Astrocyte (in vitro differentiated cells and primary cell): ENCODE measurements around the gene BTBD1. TPM values are rescaled to one million over a fixed set of nuclear protein-coding genes. Genes with fewer than 3 reads are reported as not detected.

Experiments used
- DNase-seq: peaks from one replicate; pipeline ENCODE4 v3.0.0-alpha.2; 2010; ENCODE audit warnings: low read depth
- FAIRE-seq: peaks from 2 replicates; lab custom pipeline; 2011; peaks lifted over from hg19 to GRCh38; lab: Jason Lieb, UNC
- H2AFZ ChIP-seq: 2 replicates; pipeline ENCODE4 v1.6.0; 2012; ENCODE audit warnings: low read depth, low read length, inconsistent platforms
- H3K27ac ChIP-seq: 2 replicates; pipeline ENCODE4 v1.5.1; 2011; ENCODE audit warnings: low read depth, low read length, inconsistent platforms
- H3K27me3 ChIP-seq: 2 replicates; pipeline ENCODE4 v1.6.0; 2011; ENCODE audit warnings: low read length, inconsistent platforms; ENCODE audit not compliant: insufficient read depth
- H3K36me3 ChIP-seq: 2 replicates; pipeline ENCODE4 v1.5.1; 2011; ENCODE audit warnings: low read length, inconsistent platforms; ENCODE audit not compliant: insufficient read depth
- H3K4me1 ChIP-seq: 2 replicates; pipeline ENCODE4 v1.5.1; 2011; ENCODE audit warnings: low read length, inconsistent platforms; ENCODE audit not compliant: insufficient read depth
- H3K4me2 ChIP-seq: 2 replicates; pipeline ENCODE4 v1.6.0; 2012; ENCODE audit warnings: low read length, inconsistent platforms
- H3K4me3 ChIP-seq: 2 replicates; pipeline ENCODE4 v1.5.1; 2011; ENCODE audit warnings: low read depth, mild to moderate bottlenecking, low read length, inconsistent platforms; ENCODE audit not compliant: insufficient read depth
- H3K79me2 ChIP-seq: 2 replicates; pipeline ENCODE4 v1.6.0; 2012; ENCODE audit warnings: mild to moderate bottlenecking, low read length, inconsistent platforms; ENCODE audit not compliant: insufficient read depth
- H3K9ac ChIP-seq: 2 replicates; pipeline ENCODE4 v1.6.0; 2012; ENCODE audit warnings: mild to moderate bottlenecking, low read length, inconsistent platforms
- H3K9me3 ChIP-seq: 2 replicates; pipeline ENCODE4 v1.5.1; 2012; ENCODE audit warnings: low read depth, mild to moderate bottlenecking, low read length, inconsistent platforms; ENCODE audit not compliant: insufficient read depth
- H4K20me1 ChIP-seq: 2 replicates; pipeline ENCODE4 v1.6.0; 2012; ENCODE audit warnings: low read length, inconsistent platforms; ENCODE audit not compliant: insufficient read depth
- H3K27ac Mint-ChIP-seq: one replicate; pipeline ENCODE4 v1.8.0; 2021; ENCODE audit warnings: mild to moderate bottlenecking, mixed read lengths; ENCODE audit not compliant: unreplicated experiment
- H3K27me3 Mint-ChIP-seq: one replicate; pipeline ENCODE4 v1.8.0; 2021; ENCODE audit warnings: low read depth, mixed read lengths; ENCODE audit not compliant: unreplicated experiment
- H3K36me3 Mint-ChIP-seq: one replicate; pipeline ENCODE4 v1.8.0; 2021; ENCODE audit warnings: low read depth, mixed read lengths; ENCODE audit not compliant: unreplicated experiment
- H3K4me1 Mint-ChIP-seq: one replicate; pipeline ENCODE4 v1.8.0; 2021; ENCODE audit warnings: low read depth, mixed read lengths; ENCODE audit not compliant: unreplicated experiment
- H3K4me3 Mint-ChIP-seq: one replicate; pipeline ENCODE4 v1.8.0; 2021; ENCODE audit warnings: mild to moderate bottlenecking, moderate library complexity, mixed read lengths; ENCODE audit not compliant: unreplicated experiment
- H3K9me3 Mint-ChIP-seq: one replicate; pipeline ENCODE4 v1.8.0; 2021; ENCODE audit warnings: mild to moderate bottlenecking, mixed read lengths; ENCODE audit not compliant: unreplicated experiment
- EZH2 ChIP-seq: IDR thresholded peaks from 2 replicates; pipeline ENCODE4 v1.6.1; 2012; ENCODE audit warnings: mild to moderate bottlenecking, low read length, inconsistent platforms; ENCODE audit not compliant: insufficient read depth
- total RNA-seq: library from RNA; stranded (reverse); gene quantifications from 2 replicates; pipeline ENCODE4 v1.2.1, GENCODE V29; 2021
- TF ChIP-seq, protein P1 (sequence below): IDR thresholded peaks from 2 replicates; pipeline ENCODE4 v1.5.1; 2011; ENCODE audit warnings: low read depth, mild to moderate bottlenecking, inconsistent platforms, low read length, moderate library complexity; ENCODE audit not compliant: insufficient read depth

BTBD1 gene
- total RNA-seq, 1 donor from 2014 or later = 61.1 TPM

DNA sequence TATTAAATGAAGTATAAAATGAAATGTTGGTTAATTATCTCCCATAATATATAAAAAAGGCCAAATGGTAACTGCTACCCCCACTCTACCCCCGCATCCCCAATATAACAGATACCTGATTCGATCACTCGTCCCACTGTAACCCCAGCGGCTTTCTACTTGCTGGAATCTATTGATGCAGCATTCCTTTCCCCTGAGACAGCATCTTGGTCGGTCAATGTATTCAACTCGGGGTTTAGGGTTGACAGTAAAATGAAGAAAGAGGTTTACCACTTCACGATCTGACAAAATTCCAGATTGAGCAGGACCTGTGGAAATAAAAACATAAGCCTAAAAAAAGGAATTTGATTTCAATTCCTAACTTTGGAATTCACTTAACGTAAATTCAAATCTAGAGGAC, 37.0 kb downstream of the BTBD1 start:
- peaks cover 9% of the 10 kb centered on the region for H3K4me1 ChIP-seq
- H2AFZ ChIP-seq = no peak overlapping the region
- Mint-ChIP-seq H3K4me3 (no peak overlapping the region), H3K4me1 (peaks cover 13% of the 10 kb centered on the region), H3K27ac (peak overlapping the region; percentile 78), H3K27me3 (no peaks in the 10 kb centered on the region), H3K36me3 (peaks cover 16% of the 10 kb centered on the region), H3K9me3 (no peaks in the 10 kb centered on the region)
- peak overlapping the region; percentile 5 for H3K4me2 ChIP-seq
- TF ChIP-seq EZH2 = no peak
- TF ChIP-seq, protein P1, sequence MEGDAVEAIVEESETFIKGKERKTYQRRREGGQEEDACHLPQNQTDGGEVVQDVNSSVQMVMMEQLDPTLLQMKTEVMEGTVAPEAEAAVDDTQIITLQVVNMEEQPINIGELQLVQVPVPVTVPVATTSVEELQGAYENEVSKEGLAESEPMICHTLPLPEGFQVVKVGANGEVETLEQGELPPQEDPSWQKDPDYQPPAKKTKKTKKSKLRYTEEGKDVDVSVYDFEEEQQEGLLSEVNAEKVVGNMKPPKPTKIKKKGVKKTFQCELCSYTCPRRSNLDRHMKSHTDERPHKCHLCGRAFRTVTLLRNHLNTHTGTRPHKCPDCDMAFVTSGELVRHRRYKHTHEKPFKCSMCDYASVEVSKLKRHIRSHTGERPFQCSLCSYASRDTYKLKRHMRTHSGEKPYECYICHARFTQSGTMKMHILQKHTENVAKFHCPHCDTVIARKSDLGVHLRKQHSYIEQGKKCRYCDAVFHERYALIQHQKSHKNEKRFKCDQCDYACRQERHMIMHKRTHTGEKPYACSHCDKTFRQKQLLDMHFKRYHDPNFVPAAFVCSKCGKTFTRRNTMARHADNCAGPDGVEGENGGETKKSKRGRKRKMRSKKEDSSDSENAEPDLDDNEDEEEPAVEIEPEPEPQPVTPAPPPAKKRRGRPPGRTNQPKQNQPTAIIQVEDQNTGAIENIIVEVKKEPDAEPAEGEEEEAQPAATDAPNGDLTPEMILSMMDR = no peak
- peaks cover 51% of the 10 kb centered on the region for H3K79me2 ChIP-seq
- no peaks in the 10 kb centered on the region for H3K9me3 ChIP-seq
- no peak overlapping the region for H3K9ac ChIP-seq
- FAIRE-seq (peak; percentile 13), DNase-seq (peak; percentile 86)
- H3K27ac ChIP-seq = no peak overlapping the region
- H3K36me3 ChIP-seq = peaks cover 10% of the 10 kb centered on the region
- no peaks in the 10 kb centered on the region for H3K27me3 ChIP-seq
- H3K4me3 ChIP-seq = no peak overlapping the region
- H4K20me1 ChIP-seq = peaks cover 44% of the 10 kb centered on the region

DNA sequence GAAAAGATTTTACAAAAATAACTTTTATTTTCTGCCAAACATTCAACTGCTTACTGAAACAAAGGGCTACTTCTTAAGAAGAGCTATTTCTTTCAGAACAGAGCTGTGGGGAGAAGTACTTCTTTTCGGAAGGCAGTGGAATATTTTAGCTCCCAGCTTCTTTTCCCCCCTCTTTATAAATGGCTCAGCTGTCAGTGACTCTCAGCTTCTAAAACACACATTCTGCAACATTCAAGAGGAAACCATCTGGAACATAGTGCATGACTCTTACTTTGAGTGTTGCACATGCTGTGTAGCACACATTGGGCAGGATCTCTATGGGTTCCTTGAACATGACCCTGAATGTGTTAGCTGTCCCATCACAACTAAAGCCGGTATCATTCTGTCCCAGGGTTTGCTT, 48.6 kb downstream of the BTBD1 start:
- Histone ChIP-seq H3K4me3 (no peak overlapping the region), H3K79me2 (no peaks in the 10 kb centered on the region), H3K4me2 (no peak overlapping the region), H3K27ac (no peak overlapping the region), H4K20me1 (peaks cover 6% of the 10 kb centered on the region), H3K36me3 (peaks cover 13% of the 10 kb centered on the region), H3K4me1 (no peaks in the 10 kb centered on the region), H3K9ac (no peak overlapping the region), H3K27me3 (no peaks in the 10 kb centered on the region), H3K9me3 (no peaks in the 10 kb centered on the region), H2AFZ (no peak overlapping the region)
- DNase-seq (no peak), FAIRE-seq (no peak)
- Mint-ChIP-seq H3K36me3 (peaks cover 2% of the 10 kb centered on the region), H3K9me3 (no peaks in the 10 kb centered on the region), H3K4me3 (no peak overlapping the region), H3K4me1 (peaks cover 4% of the 10 kb centered on the region), H3K27me3 (no peaks in the 10 kb centered on the region), H3K27ac (no peak overlapping the region)
- TF ChIP-seq, protein P1 = no peak
- TF ChIP-seq EZH2 = no peak

DNA sequence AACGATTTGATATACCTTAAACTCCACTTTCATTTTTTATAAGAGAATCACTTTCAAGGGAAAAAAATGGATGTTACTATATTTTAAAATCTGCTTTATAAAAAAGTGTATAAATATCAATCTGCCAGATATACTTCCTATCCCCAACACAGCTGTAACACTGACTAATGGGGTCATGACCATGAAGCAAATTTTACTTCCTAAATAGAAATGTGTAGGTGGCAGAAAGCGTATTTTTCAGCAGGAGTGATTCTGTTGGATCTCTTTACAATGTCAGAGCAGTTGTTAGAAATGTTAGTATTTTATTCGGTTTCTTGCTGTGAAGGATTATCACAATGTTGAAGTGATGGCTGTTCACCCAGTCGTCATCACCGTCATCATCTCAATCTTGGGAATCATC, 50.1 kb downstream of the BTBD1 start:
- TF ChIP-seq, protein P1 = no peak
- TF ChIP-seq EZH2 = no peak
- Histone ChIP-seq H3K4me1 (peaks cover 5% of the 10 kb centered on the region), H2AFZ (no peak overlapping the region), H3K9ac (no peak overlapping the region), H3K27ac (no peak overlapping the region), H3K4me2 (peak overlapping the region; percentile 42), H3K9me3 (no peaks in the 10 kb centered on the region), H3K4me3 (no peak overlapping the region), H4K20me1 (peaks cover 6% of the 10 kb centered on the region), H3K79me2 (no peaks in the 10 kb centered on the region), H3K36me3 (peaks cover 13% of the 10 kb centered on the region), H3K27me3 (no peaks in the 10 kb centered on the region)
- Mint-ChIP-seq H3K4me3 (no peak overlapping the region), H3K27ac (no peak overlapping the region), H3K27me3 (no peaks in the 10 kb centered on the region), H3K9me3 (peaks cover 2% of the 10 kb centered on the region), H3K36me3 (peaks cover 2% of the 10 kb centered on the region), H3K4me1 (peaks cover 10% of the 10 kb centered on the region)
- FAIRE-seq (no peak), DNase-seq (no peak)
